Ovary (tissue), 3 donors: Measurements from ENCODE around the gene NUP210.
"Not testable (repeated sequence)": the region's sequence is repeated elsewhere in the genome, so short reads cannot be mapped to it uniquely, and the experiment has no call there.

Source experiments
- CTCF ChIP-seq, 3 donors: fragments of 450-650 bp in 2 of 3; fragments of 200-600 bp in 1 of 3; IDR thresholded peaks; one replicate each; pipeline versions ENCODE4 v1.5.1 to v1.8.0; 2016 to 2022; ENCODE audit warnings: antibody characterized with exemption in 3 of 3, mild to moderate bottlenecking in 1 of 3
- EP300 ChIP-seq: sonication (generic); formaldehyde crosslinking; IDR thresholded peaks from one replicate; pipeline ENCODE4 v1.6.1; 2017; ENCODE audit warnings: antibody characterized with exemption
- donor health status: DM: no; HTN: no; CAD: no.

- not testable (repeated sequence) for TF ChIP-seq CTCF (IDR thresholded peaks at IDR 0.05); EP300
Observed at GRCh38 chr3:13442882-13443281, 22.8 kb upstream of the NUP210 start.
